GM12878 (cell line): ENCODE measurements around the gene COL7A1.

Experiments used
- BHLHE40 ChIP-seq, 2 experiments: fragments of 450-650 bp in 1 of 2; IDR thresholded peaks; 2 replicates each; pipeline ENCODE4 v1.6.1; 2011 to 2017; ENCODE audit warnings: low read depth in 2 of 2, borderline replicate concordance in 1 of 2, improper control_type of control experiment in 1 of 2, low read length in 1 of 2, mild to moderate bottlenecking in 1 of 2
- CTCF ChIP-seq, 3 experiments: IDR thresholded peaks in 2 of 3; conservative IDR thresholded peaks in 1 of 3; 2 replicates each; pipeline ENCODE4 v1.5.1; 2011; ENCODE audit warnings: low read depth in 3 of 3, low read length in 3 of 3, mild to moderate bottlenecking in 3 of 3, control low read depth in 2 of 3, moderate library complexity in 2 of 3, inconsistent platforms in 1 of 3, mixed read lengths in 1 of 3; ENCODE audit not compliant: control insufficient read depth in 2 of 3, insufficient read depth in 1 of 3; ENCODE audit errors: extremely low read depth in 1 of 3
- MLLT1 ChIP-seq: fragments of 450-650 bp; IDR thresholded peaks from 2 replicates; pipeline ENCODE4 v1.6.1; 2016; ENCODE audit warnings: mild to moderate bottlenecking
- RCOR1 ChIP-seq: conservative IDR thresholded peaks from 2 replicates; pipeline ENCODE4 v1.6.1; 2012; ENCODE audit warnings: low read depth, low read length, improper control_type of control experiment
- SRF ChIP-seq, 2 experiments: IDR thresholded peaks; 2 replicates each; pipeline ENCODE4 v1.6.1; 2011; ENCODE audit warnings: low read depth in 2 of 2, low read length in 2 of 2, mild to moderate bottlenecking in 1 of 2, moderate library complexity in 1 of 2

- TF ChIP-seq RCOR1 (no peak), CTCF (IDR thresholded peaks at IDR 0.05 in 2 of 3, conservative IDR thresholded peaks at IDR 0.05 in 1 of 3; ENCODE audit: control insufficient read depth in 2 of 3, extremely low read depth in 1 of 3, insufficient read depth in 1 of 3, low read depth in 3 of 3, low read length in 3 of 3) (no peak), SRF (IDR thresholded peaks at IDR 0.05; ENCODE audit: low read depth in 2 of 2, low read length in 2 of 2) (no peak), BHLHE40 (IDR thresholded peaks at IDR 0.05; ENCODE audit: borderline replicate concordance in 1 of 2, low read depth in 2 of 2, low read length in 1 of 2) (no peak), MLLT1 (no peak)
Observed at GRCh38 chr3:48558493-48559134, 36.5 kb downstream of the COL7A1 start.
